GM12878 (cell line): ENCODE results near the gene OR10J4.

ENCODE experiments used
- ASH2L ChIP-seq: fragments of 300-600, 200-600 bp; sonication (generic); IDR thresholded peaks from 2 replicates; pipeline ENCODE4 v1.6.1; 2017; ENCODE audit warnings: low read depth, mild to moderate bottlenecking, borderline replicate concordance
- CTCF ChIP-seq, 3 experiments: IDR thresholded peaks in 2 of 3; conservative IDR thresholded peaks in 1 of 3; 2 replicates each; pipeline ENCODE4 v1.5.1; 2011; ENCODE audit warnings: low read depth in 3 of 3, low read length in 3 of 3, mild to moderate bottlenecking in 3 of 3, control low read depth in 2 of 3, moderate library complexity in 2 of 3, inconsistent platforms in 1 of 3, mixed read lengths in 1 of 3; ENCODE audit not compliant: control insufficient read depth in 2 of 3, insufficient read depth in 1 of 3; ENCODE audit errors: extremely low read depth in 1 of 3
- EZH2 ChIP-seq: IDR thresholded peaks from 2 replicates; pipeline ENCODE4 v1.6.1; 2012; ENCODE audit warnings: low read depth, mild to moderate bottlenecking, control low read depth, inconsistent platforms, low read length, borderline replicate concordance; ENCODE audit not compliant: control insufficient read depth
- JUND ChIP-seq: IDR thresholded peaks from 2 replicates; pipeline ENCODE4 v1.6.1; 2012; ENCODE audit warnings: low read depth, mild to moderate bottlenecking, low read length, improper control_type of control experiment, moderate library complexity
- KDM1A ChIP-seq: fragments of 200-600 bp; sonication (generic); IDR thresholded peaks from 2 replicates; pipeline ENCODE4 v1.6.1; 2016; ENCODE audit warnings: borderline replicate concordance
- NRF1 ChIP-seq: conservative IDR thresholded peaks from 2 replicates; pipeline ENCODE4 v1.6.1; 2011; ENCODE audit warnings: mild to moderate bottlenecking, low read depth, low read length, improper control_type of control experiment
- SUPT20H ChIP-seq: IDR thresholded peaks from 2 replicates; pipeline ENCODE4 v1.6.1; 2011; ENCODE audit warnings: low read depth, mild to moderate bottlenecking, low read length, moderate library complexity, borderline replicate concordance; ENCODE audit not compliant: control insufficient read depth
- TF ChIP-seq, protein P1 (sequence below): fragments of 450-650 bp; IDR thresholded peaks from 2 replicates; pipeline ENCODE4 v1.6.1; 2018; ENCODE audit warnings: mild to moderate bottlenecking, low read depth, moderate library complexity; ENCODE audit not compliant: partially characterized antibody

GRCh38 chr1:159408862-159409400, 23.1 kb upstream of the OR10J4 start:
- TF ChIP-seq EZH2 = no peak
- TF ChIP-seq KDM1A = no peak
- no peak for TF ChIP-seq ASH2L
- no peak for TF ChIP-seq JUND
- TF ChIP-seq SUPT20H = no peak
- no peak for TF ChIP-seq CTCF (IDR thresholded peaks at IDR 0.05 in 2 of 3, conservative IDR thresholded peaks at IDR 0.05 in 1 of 3; ENCODE audit: control insufficient read depth in 2 of 3, extremely low read depth in 1 of 3, insufficient read depth in 1 of 3, low read depth in 3 of 3, low read length in 3 of 3)
- TF ChIP-seq NRF1 = no peak
- TF ChIP-seq, protein P1, sequence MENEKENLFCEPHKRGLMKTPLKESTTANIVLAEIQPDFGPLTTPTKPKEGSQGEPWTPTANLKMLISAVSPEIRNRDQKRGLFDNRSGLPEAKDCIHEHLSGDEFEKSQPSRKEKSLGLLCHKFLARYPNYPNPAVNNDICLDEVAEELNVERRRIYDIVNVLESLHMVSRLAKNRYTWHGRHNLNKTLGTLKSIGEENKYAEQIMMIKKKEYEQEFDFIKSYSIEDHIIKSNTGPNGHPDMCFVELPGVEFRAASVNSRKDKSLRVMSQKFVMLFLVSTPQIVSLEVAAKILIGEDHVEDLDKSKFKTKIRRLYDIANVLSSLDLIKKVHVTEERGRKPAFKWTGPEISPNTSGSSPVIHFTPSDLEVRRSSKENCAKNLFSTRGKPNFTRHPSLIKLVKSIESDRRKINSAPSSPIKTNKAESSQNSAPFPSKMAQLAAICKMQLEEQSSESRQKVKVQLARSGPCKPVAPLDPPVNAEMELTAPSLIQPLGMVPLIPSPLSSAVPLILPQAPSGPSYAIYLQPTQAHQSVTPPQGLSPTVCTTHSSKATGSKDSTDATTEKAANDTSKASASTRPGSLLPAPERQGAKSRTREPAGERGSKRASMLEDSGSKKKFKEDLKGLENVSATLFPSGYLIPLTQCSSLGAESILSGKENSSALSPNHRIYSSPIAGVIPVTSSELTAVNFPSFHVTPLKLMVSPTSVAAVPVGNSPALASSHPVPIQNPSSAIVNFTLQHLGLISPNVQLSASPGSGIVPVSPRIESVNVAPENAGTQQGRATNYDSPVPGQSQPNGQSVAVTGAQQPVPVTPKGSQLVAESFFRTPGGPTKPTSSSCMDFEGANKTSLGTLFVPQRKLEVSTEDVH = no peak
